SK-N-MC (cell line): ENCODE results near the gene PRELID3B.

ENCODE experiments used
- EZH2 ChIP-seq: fragments of 200-600 bp; sonication (generic); IDR thresholded peaks from one replicate; pipeline ENCODE4 v1.6.1; 2017; ENCODE audit warnings: antibody characterized with exemption
- FOXP2 ChIP-seq: optimal IDR thresholded peaks from 2 replicates; pipeline ENCODE3; 2011; ENCODE audit warnings: mild to moderate bottlenecking, moderate library complexity; ENCODE audit not compliant: insufficient read depth; ENCODE audit errors: extremely low read length, control extremely low read depth
- POLR2AphosphoS5 ChIP-seq: IDR thresholded peaks from 2 replicates; pipeline ENCODE4 v1.6.1; 2012; ENCODE audit warnings: mild to moderate bottlenecking, low read depth, low read length, borderline replicate concordance

GRCh38 chr20:59013959-59014608 lies 28.5 kb downstream of the PRELID3B start:
- TF ChIP-seq EZH2 (no peak), POLR2AphosphoS5 (no peak), FOXP2 (no peak)
